CD8-positive, alpha-beta memory T cell (primary cell): Measurements from ENCODE around the gene IL23R. TPM values are rescaled to one million over a fixed set of nuclear protein-coding genes. Genes with fewer than 3 reads are reported as not detected.

Experiments used
- CTCF ChIA-PET: fragments of 350-600 bp; sonication (Branson Sonifier 250); formaldehyde crosslinking; loops from one replicate; lab custom pipeline; 2021; ENCODE audit warnings: antibody characterized with exemption; lab: Charles Lee
- POLR2A ChIA-PET: fragments of 350-600 bp; sonication (Branson Sonifier 250); formaldehyde crosslinking; loops from one replicate; lab custom pipeline; 2021; ENCODE audit warnings: antibody characterized with exemption; lab: Charles Lee
- DNase-seq, 5 donors: peaks; one replicate each; pipeline versions ENCODE4 v3.0.0 to v3.0.0-alpha.2; 2020 to 2022; ENCODE audit warnings: mixed read lengths in 1 of 5
- H3K27ac ChIP-seq: one replicate; pipeline ENCODE4 v1.7.0; 2013; ENCODE audit warnings: low read depth, mild to moderate bottlenecking, low read length, moderate library complexity
- H3K27me3 ChIP-seq: 2 replicates; pipeline ENCODE4 v1.7.0; 2013; ENCODE audit warnings: low read length, mild to moderate bottlenecking; ENCODE audit not compliant: insufficient read depth, poor library complexity, severe bottlenecking
- H3K36me3 ChIP-seq: 2 replicates; pipeline ENCODE4 v1.7.0; 2013; ENCODE audit warnings: mild to moderate bottlenecking, low read length, moderate library complexity; ENCODE audit not compliant: insufficient read depth
- H3K4me1 ChIP-seq: 2 replicates; pipeline ENCODE4 v1.7.0; 2013; ENCODE audit warnings: mild to moderate bottlenecking, low read length, moderate library complexity; ENCODE audit not compliant: insufficient read depth
- H3K4me3 ChIP-seq: 2 replicates; pipeline ENCODE4 v1.7.0; 2013; ENCODE audit warnings: mild to moderate bottlenecking, low read length
- H3K9me3 ChIP-seq: 2 replicates; pipeline ENCODE4 v1.7.0; 2013; ENCODE audit warnings: mild to moderate bottlenecking, low read length
- H3K27ac Mint-ChIP-seq, 8 donors: one replicate each; pipeline ENCODE4 v1.8.0; 2020 to 2021; ENCODE audit warnings: mixed read lengths in 8 of 8, mild to moderate bottlenecking in 6 of 8, inconsistent platforms in 3 of 8, moderate library complexity in 3 of 8
- H3K27me3 Mint-ChIP-seq, 2 donors: one replicate each; pipeline ENCODE4 v1.8.0; 2020 to 2021; ENCODE audit warnings: mixed read lengths in 2 of 2, mild to moderate bottlenecking in 1 of 2, moderate library complexity in 1 of 2
- H3K36me3 Mint-ChIP-seq, 3 donors: one replicate each; pipeline ENCODE4 v1.8.0; 2020 to 2021; ENCODE audit warnings: mixed read lengths in 3 of 3, inconsistent platforms in 1 of 3, mild to moderate bottlenecking in 1 of 3
- H3K4me1 Mint-ChIP-seq, 3 donors: one replicate each; pipeline ENCODE4 v1.8.0; 2020 to 2021; ENCODE audit warnings: mixed read lengths in 3 of 3, inconsistent platforms in 1 of 3, mild to moderate bottlenecking in 1 of 3
- H3K4me3 Mint-ChIP-seq, 7 donors: one replicate each; pipeline ENCODE4 v1.8.0; 2020 to 2021; ENCODE audit warnings: mixed read lengths in 7 of 7, mild to moderate bottlenecking in 6 of 7, moderate library complexity in 4 of 7, inconsistent platforms in 2 of 7
- H3K9me3 Mint-ChIP-seq, 5 donors: one replicate each; pipeline ENCODE4 v1.8.0; 2020 to 2022; ENCODE audit warnings: mixed read lengths in 5 of 5, mild to moderate bottlenecking in 3 of 5, moderate library complexity in 2 of 5, inconsistent platforms in 1 of 5
- polyA plus RNA-seq: library from polyadenylated mRNA; unstranded; fragments of 300-500 nt; fragmentation: Illumina TruSeq; gene quantifications from one replicate; pipeline ENCODE4 v1.2.3, GENCODE V29; 2021
- total RNA-seq, 2 experiments: library from RNA; stranded (reverse); gene quantifications; one replicate each; pipeline ENCODE4 v1.2.3, GENCODE V29; 2021

IL23R gene
- total and polyA plus RNA-seq, 3 experiments from 2014 or later, result 1.6 to 9.2 (median 1.7) TPM

- DNase-seq, result peak; percentile 33 to 56 (median 38)
- Mint-ChIP-seq H3K27ac (peak overlapping the region in 7 of 8 donors; percentile 19 to 90 (median 67)), H3K4me3 (peak overlapping the region in 1 of 7 donors; percentile 2), H3K27me3 (peaks cover 0 to 3% of the 10 kb centered on the region in 2 donors), H3K4me1 (peaks cover 8 to 16% (median 12%) of the 10 kb centered on the region in 3 donors), H3K36me3 (peaks cover 0 to 10% (median 3%) of the 10 kb centered on the region in 3 donors), H3K9me3 (no peaks in the 10 kb centered on the region)
- CTCF ChIA-PET, result interaction anchor here (0.9 to 5.8 kb wide), 21 partner anchors 9 to 449 kb away, joined by 3 to 65 read pairs (median 9); no protein-coding TSS in a partner anchor
- POLR2A ChIA-PET, result no interaction called here
- Histone ChIP-seq H3K9me3 (no peaks in the 10 kb centered on the region), H3K27ac (no peak overlapping the region), H3K27me3 (no peaks in the 10 kb centered on the region), H3K36me3 (no peaks in the 10 kb centered on the region), H3K4me1 (peaks cover 8% of the 10 kb centered on the region), H3K4me3 (no peak overlapping the region)
These were observed 45.6 kb downstream of the IL23R start for GRCh38 chr1:67211589-67212563.

GRCh38 chr1:67213164-67213563 lies 46.9 kb downstream of the IL23R start:
- Histone ChIP-seq H3K4me3 (no peak overlapping the region), H3K27ac (no peak overlapping the region), H3K9me3 (no peaks in the 10 kb centered on the region), H3K36me3 (no peaks in the 10 kb centered on the region), H3K4me1 (peaks cover 8% of the 10 kb centered on the region), H3K27me3 (no peaks in the 10 kb centered on the region)
- Mint-ChIP-seq H3K4me1 (peaks cover 8 to 16% (median 12%) of the 10 kb centered on the region in 3 donors), H3K27ac (peak overlapping the region in 3 of 8 donors; percentile 25 to 80 (median 63)), H3K9me3 (no peaks in the 10 kb centered on the region), H3K4me3 (no peak overlapping the region), H3K36me3 (peaks cover 0 to 1% (median 0%) of the 10 kb centered on the region in 3 donors), H3K27me3 (no peaks in the 10 kb centered on the region)
- ChIA-PET CTCF (interaction anchor here (0.7 to 5.8 kb wide), 21 partner anchors 7 to 524 kb away, joined by 3 to 65 read pairs (median 9); no protein-coding TSS in a partner anchor), POLR2A (no interaction called here)
- no peak for DNase-seq

- no peaks in the 10 kb centered on the region for H3K27me3 ChIP-seq
- H3K4me1 ChIP-seq, result peaks cover 8% of the 10 kb centered on the region
- Mint-ChIP-seq H3K9me3 (no peaks in the 10 kb centered on the region), H3K27me3 (no peaks in the 10 kb centered on the region), H3K27ac (peak overlapping the region in 2 of 8 donors; percentile 6 to 66), H3K36me3 (peaks cover 0 to 1% (median 0%) of the 10 kb centered on the region in 3 donors), H3K4me3 (no peak overlapping the region), H3K4me1 (peaks cover 8 to 16% (median 12%) of the 10 kb centered on the region in 3 donors)
- DNase-seq, result no peak
- H3K36me3 ChIP-seq, result no peaks in the 10 kb centered on the region
- ChIA-PET CTCF (interaction anchor here (0.8 to 5.8 kb wide), 15 partner anchors 9 to 523 kb away, joined by 3 to 65 read pairs (median 7); no protein-coding TSS in a partner anchor), POLR2A (no interaction called here)
- H3K27ac ChIP-seq, result no peak overlapping the region
- no peak overlapping the region for H3K4me3 ChIP-seq
- H3K9me3 ChIP-seq, result no peaks in the 10 kb centered on the region
These were observed 47.7 kb downstream of the IL23R start for GRCh38 chr1:67213948-67214347.

- ChIA-PET CTCF (interaction anchor here (0.8 to 5.8 kb wide), 12 partner anchors 8 to 287 kb away, joined by 3 to 65 read pairs (median 6); no protein-coding TSS in a partner anchor), POLR2A (no interaction called here)
- peak; percentile 18 to 51 (median 28) for DNase-seq
- Mint-ChIP-seq H3K4me3 (no peak overlapping the region), H3K4me1 (peaks cover 8 to 16% (median 12%) of the 10 kb centered on the region in 3 donors), H3K27me3 (no peaks in the 10 kb centered on the region), H3K27ac (peak overlapping the region in 1 of 8 donors; percentile 66), H3K36me3 (peaks cover 0 to 1% (median 0%) of the 10 kb centered on the region in 3 donors), H3K9me3 (no peaks in the 10 kb centered on the region)
- H3K9me3 ChIP-seq, result no peaks in the 10 kb centered on the region
- no peak overlapping the region for H3K27ac ChIP-seq
- no peaks in the 10 kb centered on the region for H3K27me3 ChIP-seq
- H3K36me3 ChIP-seq, result no peaks in the 10 kb centered on the region
- no peak overlapping the region for H3K4me3 ChIP-seq
- peaks cover 8% of the 10 kb centered on the region for H3K4me1 ChIP-seq
These were observed 48.3 kb downstream of the IL23R start for GRCh38 chr1:67214420-67215174.

GRCh38 chr1:67216401-67216800 lies 50.1 kb downstream of the IL23R start:
- Histone ChIP-seq H3K9me3 (no peaks in the 10 kb centered on the region), H3K27ac (no peak overlapping the region), H3K27me3 (no peaks in the 10 kb centered on the region), H3K4me1 (peaks cover 8% of the 10 kb centered on the region), H3K36me3 (no peaks in the 10 kb centered on the region), H3K4me3 (no peak overlapping the region)
- Mint-ChIP-seq H3K4me1 (peaks cover 8 to 15% (median 12%) of the 10 kb centered on the region in 3 donors), H3K27me3 (peaks cover 0 to 3% of the 10 kb centered on the region in 2 donors), H3K4me3 (no peak overlapping the region), H3K27ac (no peak overlapping the region), H3K36me3 (no peaks in the 10 kb centered on the region), H3K9me3 (no peaks in the 10 kb centered on the region)
- POLR2A ChIA-PET, result no interaction called here
- CTCF ChIA-PET, result interaction anchor here (5.8 kb wide), 1 partner anchor 286 kb away, joined by 65 read pairs; no protein-coding TSS in a partner anchor
- DNase-seq, result no peak

DNA sequence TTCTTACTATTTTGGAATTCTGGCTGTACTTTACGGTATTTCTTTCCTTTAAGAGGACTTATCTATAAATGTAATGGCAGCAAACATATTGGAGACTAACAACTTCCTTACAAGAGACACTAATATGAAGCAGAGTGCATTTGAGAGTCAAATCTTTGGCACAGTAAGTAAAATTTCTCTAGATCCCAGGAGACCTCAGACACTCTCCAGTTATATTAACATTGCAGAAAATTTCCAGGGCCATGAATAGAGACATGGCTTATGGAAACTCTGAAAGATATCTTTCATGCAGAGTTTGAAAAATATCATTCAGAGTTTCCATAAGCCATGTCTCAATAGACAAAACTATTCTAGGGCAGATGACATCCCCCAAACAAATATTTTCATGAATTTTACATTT lies 51.2 kb downstream of the IL23R start:
- no peak for DNase-seq
- H3K27ac ChIP-seq, result no peak overlapping the region
- Mint-ChIP-seq H3K4me1 (peaks cover 0 to 5% (median 3%) of the 10 kb centered on the region in 3 donors), H3K27me3 (peaks cover 0 to 3% of the 10 kb centered on the region in 2 donors), H3K36me3 (no peaks in the 10 kb centered on the region), H3K27ac (peak overlapping the region in 2 of 8 donors; percentile 43 to 58), H3K9me3 (no peaks in the 10 kb centered on the region), H3K4me3 (no peak overlapping the region)
- H3K27me3 ChIP-seq, result no peaks in the 10 kb centered on the region
- CTCF ChIA-PET, result no interaction called here
- H3K9me3 ChIP-seq, result no peaks in the 10 kb centered on the region
- POLR2A ChIA-PET, result no interaction called here
- H3K4me3 ChIP-seq, result no peak overlapping the region
- peaks cover 1% of the 10 kb centered on the region for H3K4me1 ChIP-seq
- H3K36me3 ChIP-seq, result no peaks in the 10 kb centered on the region

DNA sequence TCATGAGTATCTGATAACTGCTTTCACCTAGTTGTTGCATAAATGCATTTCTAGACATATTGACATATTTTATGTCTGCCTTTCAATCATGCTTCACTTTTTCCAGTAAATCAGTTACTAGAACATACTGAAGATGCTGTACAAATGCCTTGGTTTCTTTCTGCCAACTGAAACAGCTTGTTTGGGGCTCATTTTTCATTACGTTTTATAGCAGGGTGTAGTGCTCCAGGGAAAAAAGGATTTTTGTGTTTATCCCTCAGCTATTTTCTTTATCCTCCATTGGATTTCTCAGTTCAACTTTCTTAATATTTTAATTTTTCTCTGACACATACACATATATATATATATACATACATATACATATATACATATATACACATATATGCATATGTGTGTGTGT lies 51.7 kb downstream of the IL23R start:
- Mint-ChIP-seq H3K4me1 (peaks cover 0 to 5% (median 3%) of the 10 kb centered on the region in 3 donors), H3K27ac (no peak overlapping the region), H3K36me3 (no peaks in the 10 kb centered on the region), H3K27me3 (peaks cover 0 to 6% of the 10 kb centered on the region in 2 donors), H3K9me3 (no peaks in the 10 kb centered on the region), H3K4me3 (no peak overlapping the region)
- DNase-seq, result no peak
- H3K9me3 ChIP-seq, result no peaks in the 10 kb centered on the region
- POLR2A ChIA-PET, result no interaction called here
- CTCF ChIA-PET, result interaction anchor here (1.3 kb wide), 1 partner anchor 69 kb away, joined by 3 read pairs; no protein-coding TSS in a partner anchor
- H3K36me3 ChIP-seq, result no peaks in the 10 kb centered on the region
- H3K4me1 ChIP-seq, result no peaks in the 10 kb centered on the region
- no peak overlapping the region for H3K4me3 ChIP-seq
- H3K27me3 ChIP-seq, result no peaks in the 10 kb centered on the region
- no peak overlapping the region for H3K27ac ChIP-seq
